Natural killer cell (primary cell): Measurements from ENCODE around the gene AOAH. TPM values are rescaled to one million over a fixed set of nuclear protein-coding genes. Genes with fewer than 3 reads are reported as not detected.

Source experiments
- ATAC-seq, 3 donors: fragments of 150-1000 bp in 2 of 3; fragments of 200-7000 bp in 1 of 3; cut with Tn5 transposase; 1 replicate in 1 of 3; 2 replicates in 2 of 3; pipeline ENCODE4 v1.10.0; 2021; ENCODE audit warnings: mild to moderate bottlenecking in 2 of 3, moderate library complexity in 2 of 3
- DNase-seq, 2 donors: peaks; one replicate each; pipeline versions ENCODE4 v3.0.0 to v3.0.0-alpha.2; 2013 to 2021; ENCODE audit warnings: mixed read lengths in 1 of 2
- H3K27ac ChIP-seq: one replicate; pipeline ENCODE4 v1.5.1; 2013; ENCODE audit warnings: mild to moderate bottlenecking, low read length
- H3K27me3 ChIP-seq: one replicate; pipeline ENCODE4 v1.6.1; 2013; ENCODE audit warnings: low read length; ENCODE audit not compliant: control insufficient read depth, insufficient read depth
- H3K36me3 ChIP-seq: one replicate; pipeline ENCODE4 v1.6.1; 2013; ENCODE audit warnings: low read length; ENCODE audit not compliant: control insufficient read depth, insufficient read depth
- H3K4me1 ChIP-seq: one replicate; pipeline ENCODE4 v1.6.1; 2013; ENCODE audit warnings: low read length; ENCODE audit not compliant: control insufficient read depth, insufficient read depth
- H3K4me3 ChIP-seq: one replicate; pipeline ENCODE4 v1.5.1; 2013; ENCODE audit warnings: low read length
- H3K9me3 ChIP-seq: one replicate; pipeline ENCODE4 v1.6.1; 2013; ENCODE audit warnings: low read length; ENCODE audit not compliant: control insufficient read depth, insufficient read depth
- H3K27ac Mint-ChIP-seq, 2 donors: one replicate each; pipeline ENCODE4 v1.8.0; 2022; ENCODE audit warnings: mild to moderate bottlenecking in 2 of 2, mixed read lengths in 2 of 2, moderate library complexity in 1 of 2
- H3K27me3 Mint-ChIP-seq, 2 donors: one replicate each; pipeline ENCODE4 v1.8.0; 2022; ENCODE audit warnings: low read depth in 2 of 2, mixed read lengths in 2 of 2
- H3K36me3 Mint-ChIP-seq: one replicate; pipeline ENCODE4 v1.8.0; 2022; ENCODE audit warnings: mixed read lengths
- H3K4me1 Mint-ChIP-seq, 2 donors: one replicate each; pipeline ENCODE4 v1.8.0; 2022; ENCODE audit warnings: mixed read lengths in 2 of 2
- H3K4me3 Mint-ChIP-seq: one replicate; pipeline ENCODE4 v1.8.0; 2022; ENCODE audit warnings: mild to moderate bottlenecking, moderate library complexity, mixed read lengths
- H3K9me3 Mint-ChIP-seq, 2 donors: one replicate each; pipeline ENCODE4 v1.8.0; 2022; ENCODE audit warnings: mixed read lengths in 2 of 2
- CTCF ChIP-seq: fragments of 200-600 bp; IDR thresholded peaks from one replicate; pipeline ENCODE4 v1.8.0; 2022; ENCODE audit warnings: antibody characterized with exemption
- WGBS: methylation state at CpG from one replicate; pipeline ENCODE4 v1.1.7; 2013; ENCODE audit warnings: missing lambda C conversion rate; ENCODE audit not compliant: insufficient coverage; 5-methylcytosine and 5-hydroxymethylcytosine counted together
- intact Hi-C: fragments of 100-400 bp; cut with micrococcal nuclease; formaldehyde crosslinking; loops from one replicate; pipeline ENCODE4 v1.14.2; 2022
- total RNA-seq, 4 donors: library from RNA; stranded (reverse); fragments of 120-200 nt in 1 of 4; gene quantifications; one replicate each; pipeline versions ENCODE4 v1.2.3 to v1.2.4, GENCODE V29; 2013 to 2022

The AOAH gene
- total RNA-seq, 3 donors from 2014 or later (not counting 1 experiment from before 2014, with no cell fraction given), result 263 to 403 (median 312) TPM

- peak; percentile 26 for TF ChIP-seq CTCF
- Histone ChIP-seq H3K36me3 (peaks cover 26% of the 10 kb centered on the region), H3K27ac (peak overlapping the region; percentile 17), H3K4me1 (peaks cover 32% of the 10 kb centered on the region), H3K4me3 (no peak overlapping the region), H3K27me3 (no peaks in the 10 kb centered on the region), H3K9me3 (no peaks in the 10 kb centered on the region)
- Mint-ChIP-seq H3K36me3 (peaks cover 16% of the 10 kb centered on the region), H3K27ac (peak overlapping the region; percentile 88 to 92), H3K9me3 (no peaks in the 10 kb centered on the region), H3K4me3 (peak overlapping the region; percentile 74), H3K4me1 (peaks cover 74 to 77% of the 10 kb centered on the region in 2 donors), H3K27me3 (no peaks in the 10 kb centered on the region)
- ATAC-seq (no peak), DNase-seq (peak in 1 of 2 donors; percentile 37)
- intact Hi-C loops, result loop anchor here (5.0 to 10.0 kb wide), 2 partner anchors 293 to 500 kb away; no protein-coding TSS in a partner anchor
- WGBS, result no CpG with 5 or more reads among the region's 2 CpGs
Observed at GRCh38 chr7:36682102-36682501, 42.2 kb downstream of the AOAH start.

- peaks cover 63 to 76% of the 10 kb centered on the region in 2 donors for H3K4me1 Mint-ChIP-seq
- intact Hi-C loops, result loop anchor here (5.0 to 10.0 kb wide), 2 partner anchors 163 to 184 kb away; no protein-coding TSS in a partner anchor
- peak; percentile 71 to 74 (median 74) for ATAC-seq
Observed at GRCh38 chr7:36677769-36678437, 46.4 kb downstream of the AOAH start.

GRCh38 chr7:36673703-36674102 lies 50.6 kb downstream of the AOAH start:
- intact Hi-C loops, result loop anchor here (5.0 to 10.0 kb wide), 2 partner anchors 159 to 186 kb away; no protein-coding TSS in a partner anchor
- Mint-ChIP-seq H3K27ac (peak overlapping the region; percentile 94 to 99), H3K36me3 (peaks cover 29% of the 10 kb centered on the region), H3K9me3 (no peaks in the 10 kb centered on the region), H3K4me1 (peaks cover 69 to 84% of the 10 kb centered on the region in 2 donors), H3K4me3 (no peak overlapping the region), H3K27me3 (no peaks in the 10 kb centered on the region)
- H3K27me3 ChIP-seq, result no peaks in the 10 kb centered on the region
- H3K9me3 ChIP-seq, result no peaks in the 10 kb centered on the region
- H3K36me3 ChIP-seq, result peaks cover 39% of the 10 kb centered on the region
- no peak overlapping the region for H3K4me3 ChIP-seq
- ATAC-seq (no peak), DNase-seq (no peak)
- WGBS, result 95% methylated on average over 4 of the region's 6 CpGs
- H3K4me1 ChIP-seq, result peaks cover 43% of the 10 kb centered on the region
- no peak for TF ChIP-seq CTCF
- no peak overlapping the region for H3K27ac ChIP-seq

More at GRCh38 chr7:36677769-36678437, 46.4 kb downstream of the AOAH start:
- Histone ChIP-seq H3K4me1 (peaks cover 26% of the 10 kb centered on the region), H3K9me3 (no peaks in the 10 kb centered on the region), H3K36me3 (peaks cover 23% of the 10 kb centered on the region), H3K27me3 (no peaks in the 10 kb centered on the region), H3K4me3 (no peak overlapping the region), H3K27ac (peak overlapping the region; percentile 79)
- Mint-ChIP-seq H3K9me3 (no peaks in the 10 kb centered on the region), H3K27me3 (no peaks in the 10 kb centered on the region), H3K4me3 (peak overlapping the region; percentile 67), H3K36me3 (peaks cover 6% of the 10 kb centered on the region), H3K27ac (peak overlapping the region; percentile 94 to 99)
- DNase-seq, result peak in 1 of 2 donors; percentile 49
- 28% methylated on average over 1 of the region's 2 CpGs for WGBS
- no peak for TF ChIP-seq CTCF
